GM12864 (cell line): ENCODE results near the gene GART.

Source experiments
- DNase-seq: peaks from one replicate; pipeline ENCODE4 v3.0.0-alpha.2; 2011; ENCODE audit warnings: low read depth
- H3K4me3 ChIP-seq: 2 replicates; pipeline ENCODE4 v1.5.1; 2011; ENCODE audit warnings: mild to moderate bottlenecking, low read depth, low read length, control low read depth
- CTCF ChIP-seq: IDR thresholded peaks from 2 replicates; pipeline ENCODE4 v1.5.1; 2011; ENCODE audit warnings: low read depth, mild to moderate bottlenecking, moderate library complexity, low read length, control low read depth, inconsistent platforms; ENCODE audit errors: missing control alignments

GART gene

GRCh38 chr21:33541756-33542639 is at the start of gene GART:
Gene GART (minus strand): TSS chr21:33542117. CDS start chr21:33539315, 2,802 bp downstream.
- DNase-seq = no peak
- TF ChIP-seq CTCF = no peak
- H3K4me3 ChIP-seq = peak within 1 kb of the TSS; percentile 68

GRCh38 chr21:33588485-33589335 is 46.8 kb upstream of the GART start, which contains the start of gene DONSON:
Gene DONSON (minus strand): TSS chr21:33588684. CDS start chr21:33588641, 43 bp downstream.
- peak; percentile 18 for DNase-seq
- H3K4me3 ChIP-seq = peak within 1 kb of the TSS; percentile 86

GRCh38 chr21:33587792-33588484 is 46.0 kb upstream of the GART start:
- TF ChIP-seq CTCF = no peak
- DNase-seq = no peak

More at GRCh38 chr21:33588485-33589335, 46.8 kb upstream of the GART start, which contains the start of gene DONSON:
- TF ChIP-seq CTCF = peak; percentile 15

GRCh38 chr21:33586927-33587326 is 45.0 kb upstream of the GART start:
- no peak for DNase-seq
- no peak for TF ChIP-seq CTCF
- peak overlapping the region; percentile 86 for H3K4me3 ChIP-seq

More at GRCh38 chr21:33587792-33588484, 46.0 kb upstream of the GART start:
- H3K4me3 ChIP-seq = peak overlapping the region; percentile 86

GRCh38 chr21:33584455-33584854 is 42.5 kb upstream of the GART start:
- no peak for DNase-seq
- TF ChIP-seq CTCF = no peak
- no peak overlapping the region for H3K4me3 ChIP-seq

GRCh38 chr21:33578959-33579542 is 37.1 kb upstream of the GART start:
- no peak for TF ChIP-seq CTCF
- no peak overlapping the region for H3K4me3 ChIP-seq
- no peak for DNase-seq
